HCT116 (cell line): ENCODE data around the gene ADAM23. TPM values are rescaled to one million over a fixed set of nuclear protein-coding genes. Genes with fewer than 3 reads are reported as not detected.

ENCODE experiments used
- ATAC-seq: fragments of 200-7000 bp; cut with Tn5 transposase; 2 replicates; pipeline ENCODE4 v1.9.1; 2020; ENCODE audit warnings: mild to moderate bottlenecking, moderate library complexity
- BruUV-seq: library from RNA; stranded (reverse); fragments of 400-500 nt; replicated peaks from 2 replicates; lab custom pipeline; 2021; lab: Mats Ljungman, UMichigan
- CTCF ChIA-PET: fragments of 300-600 bp; sonication (Branson Sonifier 250); formaldehyde crosslinking; loops from one replicate; lab custom pipeline; 2021; ENCODE audit warnings: antibody characterized with exemption; lab: Charles Lee
- POLR2A ChIA-PET: fragments of 300-600, 350-600 bp; sonication (Branson Sonifier 250); formaldehyde crosslinking; loops from one replicate; lab custom pipeline; 2021; ENCODE audit warnings: antibody characterized with exemption; lab: Charles Lee
- RAD21 ChIA-PET, 2 experiments: fragments of 300-600 bp; sonication (Branson Sonifier 250); formaldehyde crosslinking; loops; one replicate each; lab custom pipeline; 2023; ENCODE audit warnings: low total read pairs in 2 of 2; ENCODE audit not compliant: uncharacterized antibody in 2 of 2, unreplicated experiment in 2 of 2, low non-redundant PET in 1 of 2; lab: Charles Lee
- DNase-seq: peaks from one replicate; pipeline ENCODE4 v3.0.0-alpha.2; 2010; ENCODE audit warnings: low read depth, low spot score
- H2AFZ ChIP-seq: fragments of 200-600 bp; shearing (Covaris generic), sonication (generic); 2 replicates; pipeline ENCODE4 v1.6.1; 2017; ENCODE audit warnings: low read depth, mixed run types, mixed read lengths, antibody characterized with exemption, low read length; ENCODE audit not compliant: poor library complexity, severe bottlenecking
- H3K27ac ChIP-seq: 2 replicates; pipeline ENCODE4 v1.5.1; 2012; ENCODE audit warnings: low read depth, low read length
- H3K27me3 ChIP-seq: fragments of 200-600 bp; sonication (generic); 2 replicates; pipeline ENCODE4 v1.6.1; 2016; ENCODE audit warnings: mixed run types, low read length, mixed read lengths; ENCODE audit not compliant: insufficient read depth
- H3K36me3 ChIP-seq, 2 experiments: fragments of 200-500 bp in 1 of 2; fragments of 200-600 bp in 1 of 2; sonication (Bioruptor generic) in 1 of 2; sonication (generic) in 1 of 2; 2 replicates each; pipeline versions ENCODE4 v1.5.1 to v1.6.1; 2014 to 2016; ENCODE audit warnings: low read length in 2 of 2, inconsistent platforms in 1 of 2, mixed read lengths in 1 of 2, mixed run types in 1 of 2; ENCODE audit not compliant: insufficient read depth in 2 of 2, control insufficient read depth in 1 of 2
- H3K4me1 ChIP-seq, 2 experiments: fragments of 200-600 bp in 1 of 2; sonication (generic) in 1 of 2; 2 replicates each; pipeline versions ENCODE4 v1.5.1 to v1.6.1; 2012 to 2017; ENCODE audit warnings: low read length in 2 of 2, inconsistent platforms in 1 of 2, mild to moderate bottlenecking in 1 of 2, mixed read lengths in 1 of 2, mixed run types in 1 of 2, moderate library complexity in 1 of 2; ENCODE audit not compliant: insufficient read depth in 2 of 2, control insufficient read depth in 1 of 2
- H3K4me2 ChIP-seq: fragments of 200-600 bp; sonication (generic); 2 replicates; pipeline ENCODE4 v1.6.1; 2017; ENCODE audit warnings: mixed run types, low read length, mixed read lengths
- H3K4me3 ChIP-seq, 2 experiments: fragments of 200-600 bp in 1 of 2; sonication (generic) in 1 of 2; replicated peaks in 1 of 2; 2 replicates each; pipeline ENCODE4 v1.5.1; 2011 to 2016; ENCODE audit warnings: low read length in 2 of 2, control low read depth in 1 of 2, low read depth in 1 of 2, mild to moderate bottlenecking in 1 of 2, mixed read lengths in 1 of 2, mixed run types in 1 of 2
- H3K79me2 ChIP-seq: fragments of 200-600 bp; sonication (generic); 2 replicates; pipeline ENCODE4 v1.6.1; 2017; ENCODE audit warnings: mild to moderate bottlenecking, mixed run types, low read length, moderate library complexity, mixed read lengths; ENCODE audit not compliant: insufficient read depth
- H3K9ac ChIP-seq: fragments of 200-600 bp; sonication (generic); 2 replicates; pipeline ENCODE4 v1.6.1; 2016; ENCODE audit warnings: low read length, mixed read lengths
- H3K9me2 ChIP-seq: fragments of 200-600 bp; sonication (generic), shearing (Covaris generic); 2 replicates; pipeline ENCODE4 v1.6.1; 2017; ENCODE audit warnings: mixed run types, mild to moderate bottlenecking, moderate library complexity; ENCODE audit not compliant: insufficient read depth
- H3K9me3 ChIP-seq, 2 experiments: fragments of 200-500 bp in 1 of 2; fragments of 200-600 bp in 1 of 2; sonication (Bioruptor generic) in 1 of 2; sonication (generic) in 1 of 2; 2 replicates each; pipeline ENCODE4 v1.6.1; 2014 to 2017; ENCODE audit warnings: low read length in 2 of 2, mixed read lengths in 2 of 2, inconsistent platforms in 1 of 2, low read depth in 1 of 2, mild to moderate bottlenecking in 1 of 2, mixed run types in 1 of 2, moderate library complexity in 1 of 2; ENCODE audit not compliant: control insufficient read depth in 1 of 2, insufficient read depth in 1 of 2
- H4K20me1 ChIP-seq: fragments of 200-600 bp; sonication (generic), shearing (Covaris generic); 2 replicates; pipeline ENCODE4 v1.6.1; 2017; ENCODE audit warnings: mixed run types, mild to moderate bottlenecking, moderate library complexity; ENCODE audit not compliant: insufficient read depth
- CBX3 ChIP-seq: IDR thresholded peaks from 2 replicates; pipeline ENCODE4 v1.6.1; 2012; ENCODE audit warnings: low read depth
- CEBPB ChIP-seq: IDR thresholded peaks from 2 replicates; pipeline ENCODE4 v1.6.1; 2012; ENCODE audit warnings: low read depth
- ELF1 ChIP-seq: IDR thresholded peaks from 2 replicates; pipeline ENCODE4 v1.6.1; 2012; ENCODE audit warnings: low read depth, borderline replicate concordance
- EZH2 ChIP-seq: fragments of 200-600 bp; sonication (generic); IDR thresholded peaks from 2 replicates; pipeline ENCODE4 v1.6.1; 2017; ENCODE audit warnings: antibody characterized with exemption, mixed run types
- EZH2phosphoT487 ChIP-seq: fragments of 200-600 bp; IDR thresholded peaks from 2 replicates; pipeline ENCODE4 v1.6.1; 2018; ENCODE audit warnings: antibody characterized with exemption, borderline replicate concordance
- FOSL1 ChIP-seq: IDR thresholded peaks from 2 replicates; pipeline ENCODE4 v1.6.1; 2012; ENCODE audit warnings: low read depth
- JUND ChIP-seq: IDR thresholded peaks from 2 replicates; pipeline ENCODE4 v1.6.1; 2012
- MAX ChIP-seq: IDR thresholded peaks from 2 replicates; pipeline ENCODE4 v1.6.1; 2012
- POLR2A ChIP-seq: IDR thresholded peaks from 2 replicates; pipeline ENCODE4 v1.7.0; 2011; ENCODE audit warnings: borderline replicate concordance; ENCODE audit not compliant: insufficient read depth, insufficient read length; ENCODE audit errors: extremely low read depth
- POLR2AphosphoS5 ChIP-seq: IDR thresholded peaks from 2 replicates; pipeline ENCODE4 v1.6.1; 2011; ENCODE audit warnings: mild to moderate bottlenecking, low read depth, low read length, moderate library complexity
- RAD21 ChIP-seq: IDR thresholded peaks from 2 replicates; pipeline ENCODE4 v1.6.1; 2012; ENCODE audit warnings: low read depth, mild to moderate bottlenecking
- SRF ChIP-seq: IDR thresholded peaks from 2 replicates; pipeline ENCODE4 v1.6.1; 2012; ENCODE audit warnings: low read depth
- TCF7L2 ChIP-seq: IDR thresholded peaks from 2 replicates; pipeline ENCODE4 v1.7.0; 2011; ENCODE audit warnings: borderline replicate concordance, inconsistent platforms; ENCODE audit not compliant: insufficient read depth, insufficient read length; ENCODE audit errors: extremely low read depth
- YY1 ChIP-seq: IDR thresholded peaks from 2 replicates; pipeline ENCODE4 v1.6.1; 2011; ENCODE audit warnings: low read length, low read depth, moderate library complexity, mild to moderate bottlenecking; ENCODE audit not compliant: insufficient replicate concordance; ENCODE audit errors: extremely low read depth
- ZFX ChIP-seq: fragments of 450-650 bp; IDR thresholded peaks from 2 replicates; pipeline ENCODE4 v1.6.1; 2017
- ZNF274 ChIP-seq: fragments of 200-500 bp; sonication (Bioruptor generic); IDR thresholded peaks from 2 replicates; pipeline ENCODE4 v1.6.1; 2014; ENCODE audit warnings: mild to moderate bottlenecking, low read depth, low read length, inconsistent platforms
- intact Hi-C: fragments of 100-400 bp; cut with micrococcal nuclease; formaldehyde crosslinking; loops from 2 replicates; pipeline ENCODE4 v1.10.0; 2022
- total RNA-seq: library from RNA; stranded (reverse); gene quantifications from one replicate; pipeline ENCODE4 v1.2.1, GENCODE V29; 2021; ENCODE audit not compliant: unreplicated experiment
- TF ChIP-seq, protein P1 (sequence below): IDR thresholded peaks from 2 replicates; pipeline ENCODE4 v1.6.1; 2012
- TF ChIP-seq, protein P2 (sequence below), 3 experiments: fragments of 200-600 bp in 1 of 3; sonication (generic) in 1 of 3; IDR thresholded peaks in 2 of 3; conservative IDR thresholded peaks in 1 of 3; 2 replicates each; pipeline ENCODE4 v1.5.1; 2012 to 2017; ENCODE audit warnings: low read depth in 2 of 3, low read length in 2 of 3, antibody characterized with exemption in 1 of 3, borderline replicate concordance in 1 of 3, control low read depth in 1 of 3, mild to moderate bottlenecking in 1 of 3, mixed read lengths in 1 of 3, mixed run types in 1 of 3, moderate library complexity in 1 of 3; ENCODE audit not compliant: insufficient read depth in 1 of 3

The ADAM23 gene
- total RNA-seq, 1 experiment from 2014 or later: 0.10 TPM

- H3K4me3 ChIP-seq: no peak overlapping the region
- ChIA-PET RAD21 (no interaction called here), POLR2A (no interaction called here), CTCF (interaction anchor here (0.9 to 2.2 kb wide), 10 partner anchors 9 to 554 kb away, joined by 3 to 15 read pairs (median 4); no protein-coding TSS in a partner anchor)
- intact Hi-C loops: loop anchor here (2.0 to 10.0 kb wide), 3 partner anchors 166 to 916 kb away; no protein-coding TSS in a partner anchor
- H3K36me3 ChIP-seq: no peaks in the 10 kb centered on the region
- H3K4me2 ChIP-seq: no peak overlapping the region
- no peak overlapping the region for H2AFZ ChIP-seq
- no peaks in the 10 kb centered on the region for H3K9me2 ChIP-seq
- no peaks in the 10 kb centered on the region for H3K9me3 ChIP-seq
- no TSS peak for BruUV-seq
- TF ChIP-seq POLR2A: no peak
- no peak for TF ChIP-seq EZH2
- TF ChIP-seq JUND: no peak
- no peaks in the 10 kb centered on the region for H3K4me1 ChIP-seq
- no peaks in the 10 kb centered on the region for H3K79me2 ChIP-seq
- H3K9ac ChIP-seq: no peak overlapping the region
- peaks cover 6% of the 10 kb centered on the region; the same call in 1 of the 2 replicates for H3K27me3 ChIP-seq
- ATAC-seq: no peak
- H3K27ac ChIP-seq: no peak overlapping the region
- DNase-seq: no peak
- H4K20me1 ChIP-seq: no peaks in the 10 kb centered on the region
Measured at GRCh38 chr2:206558492-206558891, 115.2 kb downstream of the ADAM23 start.

DNA sequence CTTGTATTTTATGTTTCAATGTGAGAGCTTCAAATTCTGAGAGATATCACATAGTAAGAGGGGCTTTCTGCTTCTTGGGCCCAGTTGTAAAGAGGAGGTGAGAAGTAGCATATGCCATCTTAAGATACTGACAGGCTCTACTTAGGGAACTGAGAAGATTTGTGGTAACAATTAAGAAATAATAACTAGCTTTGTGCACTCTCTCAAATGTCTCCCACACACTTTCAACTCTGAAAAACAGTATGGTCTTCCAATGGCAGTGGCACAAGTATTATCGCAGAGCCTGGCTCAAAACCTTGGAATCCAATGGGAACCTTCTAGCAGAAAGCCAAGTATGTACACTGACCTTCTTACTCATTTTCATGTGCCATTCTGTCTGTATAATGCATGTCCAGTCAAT, 118.6 kb downstream of the ADAM23 start:
- no peaks in the 10 kb centered on the region for H3K4me1 ChIP-seq
- TF ChIP-seq ZNF274 (no peak), EZH2 (no peak), POLR2AphosphoS5 (no peak), YY1 (no peak), RAD21 (no peak), ZFX (no peak), CEBPB (no peak), ELF1 (no peak), TCF7L2 (no peak), SRF (no peak), MAX (no peak), EZH2phosphoT487 (no peak), CBX3 (no peak), FOSL1 (no peak), POLR2A (no peak)
- TF ChIP-seq, protein P1, sequence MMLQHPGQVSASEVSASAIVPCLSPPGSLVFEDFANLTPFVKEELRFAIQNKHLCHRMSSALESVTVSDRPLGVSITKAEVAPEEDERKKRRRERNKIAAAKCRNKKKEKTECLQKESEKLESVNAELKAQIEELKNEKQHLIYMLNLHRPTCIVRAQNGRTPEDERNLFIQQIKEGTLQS: no peak
- TF ChIP-seq, protein P2, sequence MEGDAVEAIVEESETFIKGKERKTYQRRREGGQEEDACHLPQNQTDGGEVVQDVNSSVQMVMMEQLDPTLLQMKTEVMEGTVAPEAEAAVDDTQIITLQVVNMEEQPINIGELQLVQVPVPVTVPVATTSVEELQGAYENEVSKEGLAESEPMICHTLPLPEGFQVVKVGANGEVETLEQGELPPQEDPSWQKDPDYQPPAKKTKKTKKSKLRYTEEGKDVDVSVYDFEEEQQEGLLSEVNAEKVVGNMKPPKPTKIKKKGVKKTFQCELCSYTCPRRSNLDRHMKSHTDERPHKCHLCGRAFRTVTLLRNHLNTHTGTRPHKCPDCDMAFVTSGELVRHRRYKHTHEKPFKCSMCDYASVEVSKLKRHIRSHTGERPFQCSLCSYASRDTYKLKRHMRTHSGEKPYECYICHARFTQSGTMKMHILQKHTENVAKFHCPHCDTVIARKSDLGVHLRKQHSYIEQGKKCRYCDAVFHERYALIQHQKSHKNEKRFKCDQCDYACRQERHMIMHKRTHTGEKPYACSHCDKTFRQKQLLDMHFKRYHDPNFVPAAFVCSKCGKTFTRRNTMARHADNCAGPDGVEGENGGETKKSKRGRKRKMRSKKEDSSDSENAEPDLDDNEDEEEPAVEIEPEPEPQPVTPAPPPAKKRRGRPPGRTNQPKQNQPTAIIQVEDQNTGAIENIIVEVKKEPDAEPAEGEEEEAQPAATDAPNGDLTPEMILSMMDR (IDR thresholded peaks at IDR 0.05 in 2 of 3, conservative IDR thresholded peaks at IDR 0.05 in 1 of 3; ENCODE audit: borderline replicate concordance in 1 of 3, insufficient read depth in 1 of 3, low read depth in 2 of 3, low read length in 2 of 3): no peak

More for the DNA sequence above, 118.6 kb downstream of the ADAM23 start:
- intact Hi-C loops: no loop called here
- H3K4me3 ChIP-seq: no peak overlapping the region
- ATAC-seq: no peak
- no peak overlapping the region for H2AFZ ChIP-seq
- H3K4me2 ChIP-seq: no peak overlapping the region
- no peak for DNase-seq
- ChIA-PET RAD21 (no interaction called here), CTCF (no interaction called here), POLR2A (no interaction called here)
- H3K79me2 ChIP-seq: no peaks in the 10 kb centered on the region
- no peaks in the 10 kb centered on the region for H4K20me1 ChIP-seq
- no peaks in the 10 kb centered on the region for H3K9me2 ChIP-seq
- no TSS peak for BruUV-seq
- H3K36me3 ChIP-seq: no peaks in the 10 kb centered on the region
- no peak overlapping the region for H3K27ac ChIP-seq
- H3K9me3 ChIP-seq: no peaks in the 10 kb centered on the region
- H3K9ac ChIP-seq: no peak overlapping the region
- no peaks in the 10 kb centered on the region for H3K27me3 ChIP-seq
